Measurements from ENCODE around the gene PDE7B. TPM values are rescaled to one million over a fixed set of nuclear protein-coding genes. Genes with fewer than 3 reads are reported as not detected.

PDE7B gene
- total RNA-seq, 2 experiments from 2014 or later = not detected

- no peak for DNase-seq (ENCODE audit: low spot score)
- Histone ChIP-seq H3K36me3 (ENCODE audit: insufficient read depth, low read length) (no peaks in the 10 kb centered on the region), H3K9me3 (ENCODE audit: low read length) (no peaks in the 10 kb centered on the region), H3K27ac (ENCODE audit: low read depth, low read length, poor library complexity, severe bottlenecking) (no peak overlapping the region), H3K9me2 (ENCODE audit: insufficient read depth, low read length) (no peaks in the 10 kb centered on the region), H3K4me3 (ENCODE audit: low read depth, low read length, poor library complexity, severe bottlenecking) (no peak overlapping the region), H2AFZ (ENCODE audit: low read length) (no peak overlapping the region), H3K4me2 (ENCODE audit: low read length) (no peak overlapping the region), H3K4me1 (ENCODE audit: insufficient read depth, low read length, poor library complexity, severe bottlenecking) (no peaks in the 10 kb centered on the region), H3K79me2 (ENCODE audit: insufficient read depth, low read depth, low read length) (no peaks in the 10 kb centered on the region), H4K20me1 (ENCODE audit: insufficient read depth, low read length) (no peaks in the 10 kb centered on the region)
- BruUV-seq (replicated peaks) = no TSS peak
- intact Hi-C loops (cut with micrococcal nuclease; ENCODE audit: unreplicated experiment) = no loop called here
- POLR2A ChIA-PET = no interaction called here
- TF ChIP-seq, protein P1, sequence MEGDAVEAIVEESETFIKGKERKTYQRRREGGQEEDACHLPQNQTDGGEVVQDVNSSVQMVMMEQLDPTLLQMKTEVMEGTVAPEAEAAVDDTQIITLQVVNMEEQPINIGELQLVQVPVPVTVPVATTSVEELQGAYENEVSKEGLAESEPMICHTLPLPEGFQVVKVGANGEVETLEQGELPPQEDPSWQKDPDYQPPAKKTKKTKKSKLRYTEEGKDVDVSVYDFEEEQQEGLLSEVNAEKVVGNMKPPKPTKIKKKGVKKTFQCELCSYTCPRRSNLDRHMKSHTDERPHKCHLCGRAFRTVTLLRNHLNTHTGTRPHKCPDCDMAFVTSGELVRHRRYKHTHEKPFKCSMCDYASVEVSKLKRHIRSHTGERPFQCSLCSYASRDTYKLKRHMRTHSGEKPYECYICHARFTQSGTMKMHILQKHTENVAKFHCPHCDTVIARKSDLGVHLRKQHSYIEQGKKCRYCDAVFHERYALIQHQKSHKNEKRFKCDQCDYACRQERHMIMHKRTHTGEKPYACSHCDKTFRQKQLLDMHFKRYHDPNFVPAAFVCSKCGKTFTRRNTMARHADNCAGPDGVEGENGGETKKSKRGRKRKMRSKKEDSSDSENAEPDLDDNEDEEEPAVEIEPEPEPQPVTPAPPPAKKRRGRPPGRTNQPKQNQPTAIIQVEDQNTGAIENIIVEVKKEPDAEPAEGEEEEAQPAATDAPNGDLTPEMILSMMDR (conservative IDR thresholded peaks at IDR 0.05; ENCODE audit: low read length) = no peak
- TF ChIP-seq EZH2phosphoT487 (IDR thresholded peaks at IDR 0.05; ENCODE audit: borderline replicate concordance, low read depth, low read length) = no peak
- CTCF ChIA-PET (ENCODE audit: unreplicated experiment) = no interaction called here
These were observed 260.3 kb downstream of the PDE7B start for GRCh38 chr6:136111831-136112230.

GRCh38 chr6:136112262-136112661 is 260.8 kb downstream of the PDE7B start:
- ChIA-PET CTCF (ENCODE audit: unreplicated experiment) (no interaction called here), POLR2A (interaction anchor here (0.9 kb wide), 1 partner anchor 135 kb away, joined by 3 read pairs; no protein-coding TSS in a partner anchor)
- Histone ChIP-seq H3K9me3 (ENCODE audit: low read length) (no peaks in the 10 kb centered on the region), H3K4me1 (ENCODE audit: insufficient read depth, low read length, poor library complexity, severe bottlenecking) (no peaks in the 10 kb centered on the region), H2AFZ (ENCODE audit: low read length) (no peak overlapping the region), H3K4me2 (ENCODE audit: low read length) (no peak overlapping the region), H3K36me3 (ENCODE audit: insufficient read depth, low read length) (no peaks in the 10 kb centered on the region), H4K20me1 (ENCODE audit: insufficient read depth, low read length) (no peaks in the 10 kb centered on the region), H3K27ac (ENCODE audit: low read depth, low read length, poor library complexity, severe bottlenecking) (no peak overlapping the region), H3K9me2 (ENCODE audit: insufficient read depth, low read length) (no peaks in the 10 kb centered on the region), H3K4me3 (ENCODE audit: low read depth, low read length, poor library complexity, severe bottlenecking) (no peak overlapping the region), H3K79me2 (ENCODE audit: insufficient read depth, low read depth, low read length) (no peaks in the 10 kb centered on the region)
- intact Hi-C loops (cut with micrococcal nuclease; ENCODE audit: unreplicated experiment) = no loop called here
- no peak for TF ChIP-seq EZH2phosphoT487 (IDR thresholded peaks at IDR 0.05; ENCODE audit: borderline replicate concordance, low read depth, low read length)
- TF ChIP-seq, protein P1 (conservative IDR thresholded peaks at IDR 0.05; ENCODE audit: low read length) = no peak
- no TSS peak for BruUV-seq (replicated peaks)
- no peak for DNase-seq (ENCODE audit: low spot score)

- CTCF ChIA-PET (ENCODE audit: unreplicated experiment) = no interaction called here
- no peak overlapping the region for H3K4me2 ChIP-seq (ENCODE audit: low read length)
These were observed 262.3 kb downstream of the PDE7B start for GRCh38 chr6:136113736-136114173.

More at GRCh38 chr6:136113736-136114173, 262.3 kb downstream of the PDE7B start:
- intact Hi-C loops (cut with micrococcal nuclease; ENCODE audit: unreplicated experiment) = no loop called here
- TF ChIP-seq, protein P1 (conservative IDR thresholded peaks at IDR 0.05; ENCODE audit: low read length) = no peak
- TF ChIP-seq EZH2phosphoT487 (IDR thresholded peaks at IDR 0.05; ENCODE audit: borderline replicate concordance, low read depth, low read length) = no peak
- no TSS peak for BruUV-seq (replicated peaks)
- Histone ChIP-seq H4K20me1 (ENCODE audit: insufficient read depth, low read length) (no peaks in the 10 kb centered on the region), H3K9me3 (ENCODE audit: low read length) (no peaks in the 10 kb centered on the region), H3K79me2 (ENCODE audit: insufficient read depth, low read depth, low read length) (no peaks in the 10 kb centered on the region), H2AFZ (ENCODE audit: low read length) (no peak overlapping the region), H3K36me3 (ENCODE audit: insufficient read depth, low read length) (no peaks in the 10 kb centered on the region), H3K4me1 (ENCODE audit: insufficient read depth, low read length, poor library complexity, severe bottlenecking) (no peaks in the 10 kb centered on the region), H3K9me2 (ENCODE audit: insufficient read depth, low read length) (no peaks in the 10 kb centered on the region), H3K4me3 (ENCODE audit: low read depth, low read length, poor library complexity, severe bottlenecking) (no peak overlapping the region), H3K27ac (ENCODE audit: low read depth, low read length, poor library complexity, severe bottlenecking) (no peak overlapping the region)
- DNase-seq (ENCODE audit: low spot score) = no peak
- POLR2A ChIA-PET = interaction anchor here (0.8 kb wide), 1 partner anchor 363 kb away, joined by 3 read pairs; no protein-coding TSS in a partner anchor

Measured in OCI-LY7 (cell line).